HFF-Myc (cell line): ENCODE measurements around the gene AGAP2.

Experiments used
- DNase-seq: peaks from one replicate; pipeline ENCODE4 v3.0.0-alpha.2; 2011; ENCODE audit warnings: low read depth; ENCODE audit errors: extremely low read depth
- H3K4me3 ChIP-seq: replicated peaks from 2 replicates; pipeline ENCODE4 v1.5.1; 2011; ENCODE audit warnings: low read depth, mild to moderate bottlenecking, control low read depth, low read length
- CTCF ChIP-seq: IDR thresholded peaks from 2 replicates; pipeline ENCODE4 v1.5.1; 2012; ENCODE audit warnings: mild to moderate bottlenecking, low read depth, low read length, control low read depth; ENCODE audit errors: missing control alignments

Gene AGAP2

DNA sequence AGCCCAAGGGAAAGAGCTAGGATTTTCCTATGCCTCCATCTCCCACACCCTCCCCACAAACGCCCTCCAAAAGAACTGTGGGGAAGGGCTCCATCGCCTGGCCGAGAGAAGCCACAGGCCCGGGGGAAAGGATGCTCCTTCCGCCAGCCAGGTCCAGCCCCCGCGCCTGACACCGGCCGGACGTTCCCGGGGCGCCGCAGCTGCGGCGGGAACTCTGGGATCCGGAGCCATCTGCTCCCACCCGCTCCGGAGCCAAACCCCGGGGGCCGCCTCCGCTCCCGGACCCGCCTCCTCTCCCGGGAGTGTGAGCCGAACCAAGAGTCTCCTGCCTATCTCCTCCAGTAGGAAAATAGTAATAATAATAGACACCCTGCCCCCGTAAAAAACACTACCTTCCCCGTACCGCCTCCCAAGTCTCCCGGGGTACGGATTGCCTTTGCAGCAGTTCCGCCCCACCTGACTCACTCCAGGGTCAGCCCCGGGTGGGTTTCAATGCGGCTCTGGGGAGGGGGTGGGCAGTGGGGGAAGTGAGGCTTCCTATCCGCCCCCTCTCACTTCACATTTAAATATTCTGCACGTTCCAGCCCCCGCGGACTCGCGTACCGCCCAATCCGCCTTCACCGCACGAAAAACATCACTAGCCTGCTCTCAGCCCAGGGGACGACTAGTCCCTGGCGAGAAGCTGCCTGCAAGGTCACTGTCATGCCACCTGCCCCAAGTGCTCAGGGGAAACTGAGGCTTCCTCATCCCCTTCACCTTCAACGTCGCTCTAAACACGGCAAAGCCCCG lies 2.4 kb downstream of the AGAP2 start:
- H3K4me3 ChIP-seq = peak overlapping the region; percentile 27
- DNase-seq = no peak
- peak; percentile 39 for TF ChIP-seq CTCF

DNA sequence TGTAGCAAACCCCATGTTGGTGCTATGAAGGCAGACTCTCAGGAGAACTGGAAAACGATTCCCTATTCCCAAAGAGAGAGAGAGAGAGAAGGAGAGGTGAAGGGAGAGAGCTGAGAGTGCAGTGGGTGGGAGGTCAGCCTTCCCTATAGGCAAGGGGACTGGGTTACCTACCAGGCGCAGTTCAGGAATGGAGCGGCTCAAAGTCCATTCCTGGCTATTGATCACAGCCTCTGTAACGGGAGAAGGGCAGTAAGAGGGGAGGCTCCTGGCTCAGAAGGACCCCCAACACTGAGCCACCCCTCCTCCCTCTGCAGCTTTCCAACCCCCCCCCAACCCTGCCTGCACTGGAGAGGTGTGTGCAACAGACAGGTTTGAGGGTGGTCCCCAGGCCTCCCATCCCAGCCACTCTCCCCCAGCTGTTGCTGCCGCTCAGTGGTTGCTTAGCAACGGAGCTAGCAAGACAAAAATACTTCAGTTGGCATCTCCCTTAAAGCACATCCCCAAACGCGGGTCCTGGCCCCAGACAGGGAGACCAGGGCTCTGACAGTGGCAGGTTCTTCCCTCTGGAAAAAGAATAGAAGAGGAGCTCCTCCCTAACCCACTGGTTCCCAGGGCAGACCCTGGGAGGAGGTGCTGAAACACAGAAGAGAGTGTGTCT lies 3.2 kb downstream of the AGAP2 start:
- DNase-seq = no peak
- H3K4me3 ChIP-seq = no peak overlapping the region
- no peak for TF ChIP-seq CTCF

DNA sequence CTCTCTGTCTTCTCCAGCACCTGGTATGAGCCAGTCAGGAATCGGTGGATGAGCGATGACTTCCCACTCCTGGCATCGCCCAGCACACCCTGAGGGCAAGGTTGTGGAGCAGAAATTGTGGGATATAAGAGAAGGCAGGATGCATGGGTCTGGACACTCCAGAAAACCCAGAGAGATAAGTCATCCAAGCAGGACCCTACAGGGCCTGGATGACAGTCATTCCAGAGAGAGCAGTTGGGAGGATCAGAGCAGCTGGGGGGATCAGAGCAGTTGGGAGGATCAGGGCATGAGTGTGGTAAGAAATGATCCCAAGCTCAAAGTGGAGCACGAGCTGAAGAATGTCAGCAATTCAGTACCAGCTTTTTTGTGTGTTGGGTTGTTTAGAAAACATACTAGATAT lies 4.0 kb downstream of the AGAP2 start:
- no peak for DNase-seq
- no peak overlapping the region for H3K4me3 ChIP-seq
- no peak for TF ChIP-seq CTCF

- no peak for TF ChIP-seq CTCF
- no peak for DNase-seq
- no peak overlapping the region for H3K4me3 ChIP-seq
These were observed 4.6 kb downstream of the AGAP2 start for GRCh38 chr12:57733928-57734327.

DNA sequence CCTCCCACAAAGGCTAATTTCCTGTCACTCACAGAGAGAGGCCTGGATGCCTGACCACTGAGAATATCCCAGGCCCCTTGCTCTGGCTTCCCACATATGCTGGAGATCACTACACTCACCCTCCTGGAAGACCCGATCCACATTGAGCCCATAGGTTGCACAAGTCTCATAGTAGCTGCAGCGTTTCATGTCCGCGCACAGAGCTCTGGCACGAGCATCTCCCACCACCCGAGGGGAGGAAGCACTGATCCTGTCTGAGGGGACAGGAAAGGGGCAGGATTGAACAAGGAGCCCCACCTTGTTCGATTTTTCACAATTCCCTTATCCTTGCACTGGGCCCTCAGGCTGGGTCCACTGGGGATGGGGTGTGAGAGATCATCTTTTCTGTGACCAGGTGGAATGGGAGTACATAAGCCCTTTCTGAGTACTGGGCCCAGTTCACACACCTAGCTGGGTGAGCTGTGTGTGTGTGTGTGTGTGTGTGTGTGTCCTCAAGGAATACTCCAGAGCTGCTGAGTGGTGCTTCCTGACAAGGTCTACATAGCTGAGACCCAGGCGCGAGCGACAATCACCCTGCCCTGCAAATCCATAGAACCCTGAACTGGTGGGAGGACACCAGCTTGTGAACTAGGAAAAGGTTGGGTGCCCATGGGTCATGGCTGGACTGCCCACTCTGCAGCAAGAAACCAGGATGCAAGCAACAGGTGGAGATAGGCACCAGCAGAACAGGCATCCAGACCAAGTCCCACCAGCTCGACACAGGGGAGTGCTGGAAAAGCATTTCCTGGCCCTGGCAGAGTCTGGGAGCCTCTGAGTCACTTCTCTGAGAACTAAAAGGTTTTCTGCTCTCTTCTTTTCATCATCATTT lies 5.6 kb downstream of the AGAP2 start:
- no peak overlapping the region for H3K4me3 ChIP-seq
- no peak for TF ChIP-seq CTCF
- no peak for DNase-seq

GRCh38 chr12:57732270-57732669 lies 6.3 kb downstream of the AGAP2 start:
- TF ChIP-seq CTCF = no peak
- DNase-seq = no peak
- H3K4me3 ChIP-seq = no peak overlapping the region
